GM18858 (cell line): ENCODE measurements around the gene GPATCH2.

Experiments
- ATAC-seq: cut with Tn5 transposase; IDR thresholded peaks from one replicate; pipeline ENCODE4 v1.9.1; 2021; ENCODE audit not compliant: unreplicated experiment

The GPATCH2 gene

GRCh38 chr1:217379336-217379735 is 251.6 kb downstream of the GPATCH2 start:
- no peak for ATAC-seq
